ENCODE data around the gene HTT.
A peak's percentile ranks its signal among the peaks of the same experiment; 100 is the strongest.

HTT gene

GRCh38 chr4:3280466-3280865 is 206.0 kb downstream of the HTT start:
- DNase-seq, result no peak

GRCh38 chr4:3283483-3283882 is 209.0 kb downstream of the HTT start:
- no peak for DNase-seq

GRCh38 chr4:3283916-3284315 is 209.4 kb downstream of the HTT start:
- no peak for DNase-seq

- DNase-seq, result no peak
Observed at GRCh38 chr4:3284734-3285557, 210.5 kb downstream of the HTT start.

- no peak for DNase-seq
Observed at GRCh38 chr4:3285558-3286334, 211.3 kb downstream of the HTT start.

- DNase-seq, result no peak
Observed at GRCh38 chr4:3286335-3287175, 212.1 kb downstream of the HTT start.

- DNase-seq, result no peak
Observed at GRCh38 chr4:3287271-3287971, 212.9 kb downstream of the HTT start.

- DNase-seq, result no peak
Observed at GRCh38 chr4:3287972-3288570, 213.6 kb downstream of the HTT start.

GRCh38 chr4:3288571-3289094 is 214.2 kb downstream of the HTT start:
- no peak for DNase-seq

GRCh38 chr4:3290476-3290875 is 216.0 kb downstream of the HTT start:
- DNase-seq, result no peak

- DNase-seq, result no peak
Observed at GRCh38 chr4:3290889-3291321, 216.4 kb downstream of the HTT start.

- no peak for DNase-seq
Observed at GRCh38 chr4:3291411-3291968, 217.0 kb downstream of the HTT start.

- peak; percentile 20 for DNase-seq
Observed at GRCh38 chr4:3291969-3292570, 217.6 kb downstream of the HTT start.

- DNase-seq, result peak; percentile 92
Observed at GRCh38 chr4:3292571-3293400, 218.3 kb downstream of the HTT start, which contains the start of gene RGS12. TSS of gene RGS12 (plus strand) at chr4:3293021. CDS start at chr4:3316171, 23,150 bp downstream.
